Tibial nerve (tissue), 4 donors: ENCODE results near the gene SUFU.

ENCODE experiments used
- EP300 ChIP-seq, 2 donors: sonication (generic); formaldehyde crosslinking; IDR thresholded peaks; one replicate each; pipeline ENCODE4 v1.6.1; 2017; ENCODE audit warnings: antibody characterized with exemption in 2 of 2, mild to moderate bottlenecking in 1 of 2
- TF ChIP-seq, protein P1 (sequence below), 5 experiments: fragments of 200-600 bp in 3 of 5; fragments of 450-650 bp in 2 of 5; sonication (generic) in 3 of 5; IDR thresholded peaks; one replicate each; pipeline ENCODE4 v1.5.1; 2016 to 2019; ENCODE audit warnings: antibody characterized with exemption in 5 of 5, mild to moderate bottlenecking in 3 of 5, moderate library complexity in 2 of 5

DNA sequence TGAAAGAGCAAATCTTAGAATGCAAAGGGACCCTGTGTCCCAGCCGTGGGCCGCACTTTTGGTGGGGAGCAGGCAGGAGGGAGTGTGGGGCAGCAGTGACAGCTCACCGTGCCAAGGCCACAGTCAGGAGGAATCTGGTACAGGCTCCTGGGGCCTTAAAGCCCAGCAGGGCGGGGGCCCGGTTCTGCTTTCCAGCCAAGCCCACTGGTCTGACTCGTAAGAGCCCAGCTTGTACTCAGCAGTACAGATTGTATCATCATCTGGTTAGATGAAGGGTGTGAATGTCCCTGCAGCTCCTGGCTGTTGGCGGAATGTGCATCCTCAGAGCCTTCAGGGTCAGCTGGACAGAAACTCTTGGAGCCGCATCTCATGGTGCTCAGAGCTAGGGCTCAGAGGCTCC lies 110.0 kb downstream of the SUFU start:
- no peak for TF ChIP-seq EP300 (IDR thresholded peaks at IDR 0.05)
- TF ChIP-seq, protein P1, sequence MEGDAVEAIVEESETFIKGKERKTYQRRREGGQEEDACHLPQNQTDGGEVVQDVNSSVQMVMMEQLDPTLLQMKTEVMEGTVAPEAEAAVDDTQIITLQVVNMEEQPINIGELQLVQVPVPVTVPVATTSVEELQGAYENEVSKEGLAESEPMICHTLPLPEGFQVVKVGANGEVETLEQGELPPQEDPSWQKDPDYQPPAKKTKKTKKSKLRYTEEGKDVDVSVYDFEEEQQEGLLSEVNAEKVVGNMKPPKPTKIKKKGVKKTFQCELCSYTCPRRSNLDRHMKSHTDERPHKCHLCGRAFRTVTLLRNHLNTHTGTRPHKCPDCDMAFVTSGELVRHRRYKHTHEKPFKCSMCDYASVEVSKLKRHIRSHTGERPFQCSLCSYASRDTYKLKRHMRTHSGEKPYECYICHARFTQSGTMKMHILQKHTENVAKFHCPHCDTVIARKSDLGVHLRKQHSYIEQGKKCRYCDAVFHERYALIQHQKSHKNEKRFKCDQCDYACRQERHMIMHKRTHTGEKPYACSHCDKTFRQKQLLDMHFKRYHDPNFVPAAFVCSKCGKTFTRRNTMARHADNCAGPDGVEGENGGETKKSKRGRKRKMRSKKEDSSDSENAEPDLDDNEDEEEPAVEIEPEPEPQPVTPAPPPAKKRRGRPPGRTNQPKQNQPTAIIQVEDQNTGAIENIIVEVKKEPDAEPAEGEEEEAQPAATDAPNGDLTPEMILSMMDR (IDR thresholded peaks at IDR 0.05) = no peak
